Heart right ventricle (tissue), 16 donors: ENCODE results near the gene FHOD3. TPM values are rescaled to one million over a fixed set of nuclear protein-coding genes. Genes with fewer than 3 reads are reported as not detected.
"Not testable (repeated sequence)": the region's sequence is repeated elsewhere in the genome, so short reads cannot be mapped to it uniquely, and the experiment has no call there.

Experiments
- ATAC-seq, 8 donors: fragments of 200-7000 bp; cut with Tn5 transposase; one replicate each; pipeline ENCODE4 v1.9.1; 2020; ENCODE audit warnings: mild to moderate bottlenecking in 8 of 8, moderate library complexity in 8 of 8, moderate number of reproducible peaks in 1 of 8
- DNase-seq, 2 donors: peaks; one replicate each; pipeline ENCODE4 v3.0.0-alpha.2; 2020
- H3K27ac ChIP-seq, 10 donors: fragments of 200-600 bp; sonication (generic) in 2 of 10; one replicate each; pipeline versions ENCODE4 v1.5.0 to v1.8.0; 2020 to 2022; ENCODE audit warnings: mild to moderate bottlenecking in 3 of 10
- H3K27me3 ChIP-seq, 7 donors: fragments of 200-600 bp; one replicate each; pipeline ENCODE4 v1.8.0; 2021 to 2022; ENCODE audit warnings: mild to moderate bottlenecking in 2 of 7
- H3K36me3 ChIP-seq, 9 donors: fragments of 200-600 bp; sonication (generic) in 1 of 9; one replicate each; pipeline versions ENCODE4 v1.5.0 to v1.8.0; 2020 to 2022; ENCODE audit warnings: mild to moderate bottlenecking in 2 of 9
- H3K4me1 ChIP-seq, 9 donors: fragments of 200-600 bp; sonication (generic) in 1 of 9; one replicate each; pipeline versions ENCODE4 v1.5.0 to v1.8.0; 2020 to 2022; ENCODE audit warnings: mild to moderate bottlenecking in 4 of 9
- H3K4me3 ChIP-seq, 10 donors: fragments of 200-600 bp; sonication (generic) in 2 of 10; one replicate each; pipeline versions ENCODE4 v1.5.0 to v1.8.0; 2020 to 2022; ENCODE audit warnings: mild to moderate bottlenecking in 7 of 10, moderate library complexity in 2 of 10
- H3K9me3 ChIP-seq, 11 donors: fragments of 200-600 bp in 10 of 11; sonication (generic) in 2 of 11; one replicate each; pipeline versions ENCODE4 v1.5.0 to v1.8.0; 2013 to 2022; ENCODE audit warnings: mild to moderate bottlenecking in 2 of 11, control low read depth in 1 of 11, moderate library complexity in 1 of 11
- CTCF ChIP-seq, 9 donors: fragments of 200-600 bp; sonication (generic) in 2 of 9; IDR thresholded peaks; one replicate each; pipeline versions ENCODE4 v1.5.0 to v1.8.0; 2021 to 2022; ENCODE audit warnings: antibody characterized with exemption in 9 of 9, mild to moderate bottlenecking in 5 of 9, moderate library complexity in 1 of 9
- WGBS, 2 donors: extraction: QIAGEN DNeasy Blood & Tissue Kit; methylation state at CpG; one replicate each; pipeline ENCODE4 v1.1.7; 2013; ENCODE audit warnings: inconsistent platforms in 1 of 2; 5-methylcytosine and 5-hydroxymethylcytosine counted together
- intact Hi-C, 10 donors: fragments of 100-400 bp; cut with DNase I; formaldehyde crosslinking; loops; one replicate each; pipeline versions ENCODE4 v1.11.1 to v1.14.2; 2022
- polyA plus RNA-seq, 2 donors: library from polyadenylated mRNA; stranded (reverse); fragments of 200-250 nt; gene quantifications; one replicate each; pipeline ENCODE4 v1.2.3, GENCODE V29; 2013
- total RNA-seq, 10 donors: library from RNA; stranded (reverse); fragmentation: NEBNext Ultra II Directional in 3 of 10; extraction: Animal tissue kit (Norgen Biotek cat#: 25700) in 3 of 10; gene quantifications; one replicate each; pipeline versions ENCODE4 v1.2.1 to v1.2.4, GENCODE V29; 2021 to 2023
- donor health status: Arrhythmogenic right ventricular cardiomyopathy.
- donor health status: ischemic (EF 13 %, LVEDD 7.1; RV severe dilation, severe dysfunction).
- donor health status: healthy with polysubstance abuse.
- donor health status: DM: no; HTN: yes; CAD: no.
- donor health status: DM: no; HTN: no; CAD: no.
- donor health status: ischemic (EF 25% LVEDD 6.9; RV normal size, moderate dysfunction).
- donor health status: ischemic (EF 25% LVEDD 5.7; RV mildly dilated, moderate dysfunction).
- donor health status: healthy.
- donor health status: DM: yes; HTN: yes; CAD: no.
- donor health status: Ischemic cardiomyopathy.
- donor health status: ischemic (EF 35%, LVEDD 5.7; RV mildly dilated, moderate dysfunction).
- donor health status: nonischemic (EF 11% LVEDD 7.7; RV severe dilation, severe dysfunction).
- donor health status: DM: yes; HTN: yes; CAD: no.
- donor health status: PGD.
- donor health status: ischemic (EF 29% LVEDD 5.4; RV normal size, mild dysfunction).
- donor health status: nonischemic (EF 23%, LVEDD 6.1; RV moderate dilation, normal function).

The FHOD3 gene
- total and polyA plus RNA-seq, 12 donors: 81.8 to 484 (median 356) TPM

GRCh38 chr18:36760598-36760997 is 463.1 kb downstream of the FHOD3 start:
- 91 to 94% methylated on average over 29 of the region's 29 CpGs for WGBS, 2 donors
- DNase-seq: no peak
- Histone ChIP-seq H3K9me3 (no peaks in the 10 kb centered on the region), H3K4me1 (peaks cover 0 to 24% (median 3%) of the 10 kb centered on the region in 9 donors), H3K36me3 (peaks cover 0 to 30% (median 5%) of the 10 kb centered on the region in 9 donors), H3K27ac (no peak overlapping the region), H3K4me3 (no peak overlapping the region), H3K27me3 (no peaks in the 10 kb centered on the region)
- no peak for TF ChIP-seq CTCF (IDR thresholded peaks at IDR 0.05)
- peak in 1 of 8 donors; percentile 56 for ATAC-seq
- intact Hi-C loops: no loop called here

- intact Hi-C loops: no loop called here
- WGBS, 2 donors: 81 to 83% methylated on average over 12 of the region's 12 CpGs
- DNase-seq: no peak
- Histone ChIP-seq H3K36me3 (peaks cover 0 to 31% (median 5%) of the 10 kb centered on the region in 9 donors), H3K4me3 (no peak overlapping the region), H3K9me3 (no peaks in the 10 kb centered on the region), H3K27me3 (no peaks in the 10 kb centered on the region), H3K27ac (no peak overlapping the region), H3K4me1 (peaks cover 0 to 23% (median 0%) of the 10 kb centered on the region in 9 donors)
- ATAC-seq: peak in 1 of 8 donors; percentile 40
- TF ChIP-seq CTCF (IDR thresholded peaks at IDR 0.05): no peak
Observed at GRCh38 chr18:36761186-36761698, 463.7 kb downstream of the FHOD3 start.

GRCh38 chr18:36762074-36762473 is 464.6 kb downstream of the FHOD3 start:
- Histone ChIP-seq H3K4me1 (peaks cover 0 to 15% (median 0%) of the 10 kb centered on the region in 9 donors), H3K9me3 (no peaks in the 10 kb centered on the region), H3K27me3 (no peaks in the 10 kb centered on the region), H3K36me3 (peaks cover 0 to 39% (median 5%) of the 10 kb centered on the region in 9 donors), H3K27ac (no peak overlapping the region), H3K4me3 (no peak overlapping the region)
- intact Hi-C loops: no loop called here
- DNase-seq: no peak
- 88 to 89% methylated on average over 2 of the region's 2 CpGs for WGBS, 2 donors
- no peak for TF ChIP-seq CTCF (IDR thresholded peaks at IDR 0.05)
- no peak for ATAC-seq

- intact Hi-C loops, DNase-seq, ATAC-seq, H3K27ac ChIP-seq, H3K27me3 ChIP-seq, H3K4me1 ChIP-seq, H3K9me3 ChIP-seq, H3K4me3 ChIP-seq: not testable (repeated sequence)
- WGBS, 2 donors: 94 to 95% methylated on average over 23 to 24 of the region's 26 CpGs
- peaks cover 0 to 43% (median 5%) of the 10 kb centered on the region in 9 donors for H3K36me3 ChIP-seq
Observed at GRCh38 chr18:36762965-36763364, 465.5 kb downstream of the FHOD3 start.

GRCh38 chr18:36766836-36767235 is 469.3 kb downstream of the FHOD3 start:
- intact Hi-C loops: no loop called here
- no peak for ATAC-seq
- 55 to 71% methylated on average over 3 of the region's 3 CpGs for WGBS, 2 donors

More at GRCh38 chr18:36766836-36767235, 469.3 kb downstream of the FHOD3 start:
- no peak for DNase-seq
- Histone ChIP-seq H3K36me3 (peaks cover 0 to 40% (median 0%) of the 10 kb centered on the region in 9 donors), H3K9me3 (no peaks in the 10 kb centered on the region), H3K27me3 (no peaks in the 10 kb centered on the region), H3K27ac (no peak overlapping the region), H3K4me3 (no peak overlapping the region), H3K4me1 (no peaks in the 10 kb centered on the region)
- no peak for TF ChIP-seq CTCF (IDR thresholded peaks at IDR 0.05)
